HT1080 (cell line): ENCODE data around the gene SYNE1. TPM values are rescaled to one million over a fixed set of nuclear protein-coding genes. Genes with fewer than 3 reads are reported as not detected.

ENCODE experiments used
- DNase-seq: peaks from one replicate; pipeline ENCODE4 v3.0.0-alpha.2; 2015; ENCODE audit warnings: low read depth
- total RNA-seq: library from RNA; depleted of rRNA; stranded (reverse); fragments of >200 nt; shearing (Covaris generic); gene quantifications from 2 replicates; pipeline ENCODE4 v1.2.3, GENCODE V29; 2014

Gene SYNE1
- total RNA-seq, 1 experiment from 2014 or later, result 20.8 TPM

DNA sequence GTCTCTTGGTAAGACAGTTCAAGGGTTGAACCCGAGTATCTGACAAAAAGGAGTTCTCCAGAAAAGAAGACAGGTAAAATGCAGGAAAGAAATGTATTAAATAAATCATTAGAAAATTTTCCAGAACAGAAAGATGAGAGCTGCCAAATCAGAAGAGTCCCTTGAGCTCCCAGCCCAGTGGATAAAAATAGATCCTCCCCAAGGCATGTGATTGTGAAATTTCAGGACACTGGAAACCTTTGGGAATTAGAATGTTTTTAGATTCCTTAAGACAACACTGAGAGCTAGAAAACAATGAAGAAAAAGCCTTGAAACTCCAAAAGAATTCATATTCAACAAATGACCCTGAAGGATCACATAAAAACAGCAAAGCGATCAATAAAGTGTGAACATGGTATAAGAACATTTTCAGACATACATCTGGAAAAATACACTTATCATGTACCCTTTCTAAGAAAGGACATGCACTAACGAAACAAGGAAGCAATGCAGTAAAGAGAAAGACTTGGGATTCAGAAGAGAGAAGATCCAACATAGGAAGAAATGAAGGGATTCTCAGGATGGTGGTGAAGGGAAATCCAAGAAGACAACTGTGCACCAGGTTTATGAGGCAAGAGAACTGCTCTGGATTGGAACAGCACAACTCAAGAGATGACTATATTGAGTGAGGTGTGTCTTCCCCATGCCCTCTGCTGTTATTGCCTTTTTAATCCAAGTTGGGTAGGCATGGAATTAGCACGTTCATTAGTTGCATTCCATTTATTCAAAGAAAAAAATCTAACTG lies 390.4 kb downstream of the SYNE1 start:
- DNase-seq, result no peak

DNA sequence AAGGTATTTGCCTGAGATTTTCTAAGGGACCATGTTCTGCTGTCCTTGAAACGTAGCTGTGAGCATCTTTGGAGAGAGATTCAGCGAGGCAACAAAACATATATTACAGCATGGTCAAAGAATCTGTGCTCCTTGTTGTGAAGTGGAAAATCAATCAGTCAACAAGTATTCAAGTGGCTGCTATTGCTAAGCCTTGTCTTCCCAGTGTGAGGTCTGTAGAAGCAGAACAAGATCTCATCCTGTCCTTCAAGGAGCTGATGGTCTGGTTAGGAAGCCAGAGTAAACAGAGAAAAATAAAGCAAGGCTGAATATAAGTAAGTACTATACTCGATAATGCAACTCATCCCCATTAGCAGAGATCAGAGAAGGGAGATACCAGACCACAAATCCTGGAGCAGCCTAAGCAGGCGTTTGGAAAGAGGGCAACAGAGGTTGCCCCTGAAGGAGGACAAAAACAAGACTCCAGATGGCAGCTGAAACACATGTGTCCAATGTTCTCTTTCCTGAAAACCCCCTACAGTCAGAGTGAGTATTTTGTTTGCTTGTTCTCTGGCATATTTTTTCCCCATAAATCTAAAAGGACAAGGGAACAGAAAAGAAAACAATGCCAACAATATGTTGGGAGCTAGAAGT lies 392.0 kb downstream of the SYNE1 start:
- DNase-seq, result no peak

DNA sequence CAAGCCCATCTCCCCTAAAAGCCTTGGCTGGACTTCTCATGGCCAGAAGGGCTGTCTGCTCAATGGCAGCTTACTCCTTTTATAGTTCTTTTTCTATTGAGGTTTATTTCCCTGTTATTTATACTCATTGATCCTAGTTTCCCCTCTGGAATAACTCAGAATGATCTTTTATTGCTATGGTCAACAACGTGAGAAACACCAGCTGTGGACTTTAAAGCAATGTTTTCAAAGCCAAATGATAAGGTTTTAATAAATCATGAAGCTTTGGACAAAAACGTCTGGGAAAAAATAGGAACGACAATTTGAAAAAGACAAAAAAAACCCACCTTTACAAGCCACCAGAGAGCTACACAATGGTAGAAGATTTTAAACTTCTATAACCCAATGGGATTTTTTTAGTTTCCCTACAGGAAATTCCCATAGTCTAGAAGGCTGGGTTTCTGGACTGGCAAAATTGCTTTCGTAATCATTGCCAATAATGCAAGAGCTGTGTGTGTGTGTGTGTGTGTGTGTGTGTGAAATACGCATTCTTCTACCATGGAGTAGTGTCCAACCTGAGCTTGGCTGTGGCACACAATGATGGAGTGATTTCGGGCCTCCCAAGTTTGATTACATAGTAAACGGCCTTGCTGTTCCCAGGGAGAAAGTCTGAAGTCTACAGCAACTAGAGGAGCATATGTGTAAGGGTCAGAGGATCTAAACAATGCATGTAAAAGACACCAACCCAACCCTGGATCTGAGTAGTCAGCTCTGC lies 396.0 kb downstream of the SYNE1 start:
- DNase-seq, result no peak

DNA sequence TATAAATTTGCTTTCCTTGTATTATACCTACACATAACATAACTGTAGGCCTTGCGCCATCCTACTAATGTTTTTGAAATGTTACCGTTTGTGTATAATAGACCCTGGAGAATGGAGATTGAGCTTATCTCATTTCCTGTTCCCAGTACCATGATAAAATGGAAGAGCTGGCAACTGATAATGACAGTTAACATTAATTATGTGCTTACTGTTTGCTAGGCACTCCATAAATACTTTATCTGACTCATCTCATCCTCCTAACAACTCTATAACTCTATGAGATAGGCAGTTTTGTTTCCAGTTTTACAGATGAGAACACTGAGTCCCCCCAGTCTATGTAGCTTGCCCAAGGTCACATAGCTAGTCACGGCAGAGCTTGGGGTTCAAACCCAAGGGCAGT lies 396.7 kb downstream of the SYNE1 start:
- DNase-seq, result no peak

DNA sequence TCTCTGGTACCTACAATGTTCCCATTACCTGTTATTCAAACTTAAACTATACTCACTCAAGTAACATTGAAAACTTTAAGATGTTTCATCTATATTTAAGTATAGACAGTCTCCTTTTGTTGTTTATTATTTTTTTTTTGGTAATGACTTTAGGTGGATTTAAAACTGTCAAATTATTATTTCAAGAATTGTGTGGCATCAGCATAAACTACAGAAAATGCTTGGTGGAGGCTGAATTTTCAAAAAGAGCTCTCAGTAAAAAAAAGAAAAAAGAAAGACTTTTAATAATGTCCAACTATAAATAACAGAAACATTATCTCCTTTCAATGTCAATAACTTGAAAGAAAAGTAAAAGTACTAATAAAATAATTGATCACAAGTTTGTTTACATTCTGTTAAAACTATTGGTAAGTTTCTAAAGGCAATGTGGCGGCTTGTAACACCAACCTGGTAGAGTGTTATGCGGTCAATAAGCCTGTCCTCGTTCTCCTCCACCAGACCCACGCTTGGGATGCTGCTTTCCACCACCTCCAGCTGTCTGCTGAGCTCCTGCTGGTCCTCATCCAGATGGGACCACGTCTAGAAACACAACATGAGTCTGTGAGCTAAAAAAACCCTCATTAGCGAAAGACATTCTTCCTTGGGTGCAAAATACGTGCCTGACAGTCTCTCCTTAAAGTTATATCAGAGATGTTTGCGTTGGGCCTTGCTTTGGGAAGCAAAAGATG lies 400.6 kb downstream of the SYNE1 start:
- DNase-seq, result no peak

DNA sequence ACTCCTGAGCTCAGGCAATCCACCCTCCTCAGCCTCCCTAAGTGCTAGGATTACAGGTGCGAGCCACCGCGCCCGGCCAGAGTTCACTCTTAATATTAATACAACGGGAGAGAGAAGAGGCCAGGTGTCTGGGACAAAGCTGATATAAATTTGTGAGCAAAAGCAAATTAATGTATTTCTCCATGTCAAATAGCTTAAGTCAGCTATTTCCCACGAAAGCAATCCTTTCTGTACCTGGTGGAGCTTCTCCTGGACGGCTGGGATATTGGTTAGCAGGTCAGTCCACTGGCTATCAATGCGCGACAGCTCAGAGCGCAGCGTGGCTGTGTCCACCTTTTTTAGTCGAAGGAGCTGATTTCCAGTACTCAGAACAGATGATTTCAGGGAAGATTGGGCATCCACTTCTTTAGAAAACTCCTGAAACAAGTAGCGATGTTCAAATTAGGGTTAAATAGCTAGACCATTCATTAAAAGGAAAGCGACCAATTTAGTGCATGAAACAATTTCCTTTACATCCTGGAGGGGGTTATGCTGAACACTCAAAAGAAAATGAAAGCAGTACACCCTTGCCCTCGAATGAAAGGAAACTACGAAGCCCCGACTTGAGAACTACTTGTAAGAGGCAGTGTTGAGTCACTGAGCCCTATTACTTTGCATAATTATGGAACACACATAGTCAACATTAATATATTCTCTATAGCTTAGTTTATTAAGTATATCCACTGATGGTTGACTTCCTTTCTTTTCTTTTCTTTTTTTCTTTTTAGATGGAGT lies 403.4 kb downstream of the SYNE1 start:
- no peak for DNase-seq

DNA sequence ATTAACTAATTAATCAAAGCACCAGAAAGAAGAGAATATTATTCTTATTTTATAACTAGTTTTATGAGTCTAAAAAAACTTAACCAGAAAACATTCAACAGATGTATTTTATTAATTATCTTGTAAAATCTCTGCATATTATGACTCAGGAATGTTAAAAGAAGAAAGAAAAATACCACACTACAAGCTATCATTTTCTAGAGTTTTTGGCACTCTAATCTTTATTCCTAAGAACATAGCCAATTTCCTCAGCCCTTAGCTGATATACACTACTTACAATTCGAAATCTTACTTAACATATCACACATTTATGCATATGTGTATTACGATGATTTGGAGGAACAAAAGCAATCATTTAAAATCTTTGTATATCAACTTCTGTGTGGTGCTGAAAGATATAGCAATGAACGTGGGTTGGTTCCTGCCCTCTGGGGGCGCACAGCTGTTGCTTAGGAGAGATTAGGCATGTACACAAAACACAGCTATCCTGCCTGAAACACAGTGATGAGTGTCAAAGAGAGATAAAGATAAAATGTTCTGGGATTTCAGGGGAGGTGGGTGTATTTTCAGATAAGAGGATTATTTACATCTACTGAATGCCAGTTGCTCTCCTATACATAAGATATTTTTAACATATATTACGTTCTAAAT lies 404.5 kb downstream of the SYNE1 start:
- DNase-seq, result no peak

DNA sequence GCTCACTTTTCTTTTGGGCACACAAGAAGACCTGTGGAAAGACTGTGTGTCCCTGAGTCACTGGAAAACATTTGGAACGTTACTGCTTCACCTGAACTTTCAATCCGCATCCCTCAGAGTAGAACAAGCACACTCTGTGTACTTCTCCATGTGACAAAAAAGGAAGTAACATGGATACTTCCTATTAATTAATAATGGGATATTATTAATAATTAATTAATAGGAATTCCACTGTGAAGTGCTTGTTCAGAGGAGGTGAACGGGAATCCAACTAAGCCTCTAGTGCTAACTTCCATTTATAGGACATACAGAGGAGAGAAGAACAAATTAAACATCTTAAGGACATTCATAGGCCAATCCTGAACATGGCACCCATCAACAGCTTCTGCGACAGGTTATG lies 407.8 kb downstream of the SYNE1 start:
- no peak for DNase-seq

DNA sequence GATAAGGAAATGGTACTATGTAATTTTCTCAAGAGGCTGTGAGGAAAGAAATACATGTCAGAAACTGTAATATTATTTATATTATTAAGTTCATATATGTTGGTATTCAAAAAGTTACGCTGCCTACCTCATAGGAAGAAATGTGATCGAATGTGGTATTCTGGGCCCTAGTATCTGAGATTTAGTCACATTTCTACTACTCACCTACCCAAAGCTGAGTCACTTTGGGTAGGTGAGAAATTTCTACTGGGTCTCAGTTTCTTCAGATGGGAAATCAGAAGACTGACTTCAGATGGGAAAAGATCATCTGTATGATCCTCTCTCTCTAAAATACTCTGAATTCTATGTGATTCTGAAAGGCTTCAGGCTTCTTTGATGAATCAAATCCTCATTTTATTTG lies 411.0 kb downstream of the SYNE1 start:
- DNase-seq, result no peak

DNA sequence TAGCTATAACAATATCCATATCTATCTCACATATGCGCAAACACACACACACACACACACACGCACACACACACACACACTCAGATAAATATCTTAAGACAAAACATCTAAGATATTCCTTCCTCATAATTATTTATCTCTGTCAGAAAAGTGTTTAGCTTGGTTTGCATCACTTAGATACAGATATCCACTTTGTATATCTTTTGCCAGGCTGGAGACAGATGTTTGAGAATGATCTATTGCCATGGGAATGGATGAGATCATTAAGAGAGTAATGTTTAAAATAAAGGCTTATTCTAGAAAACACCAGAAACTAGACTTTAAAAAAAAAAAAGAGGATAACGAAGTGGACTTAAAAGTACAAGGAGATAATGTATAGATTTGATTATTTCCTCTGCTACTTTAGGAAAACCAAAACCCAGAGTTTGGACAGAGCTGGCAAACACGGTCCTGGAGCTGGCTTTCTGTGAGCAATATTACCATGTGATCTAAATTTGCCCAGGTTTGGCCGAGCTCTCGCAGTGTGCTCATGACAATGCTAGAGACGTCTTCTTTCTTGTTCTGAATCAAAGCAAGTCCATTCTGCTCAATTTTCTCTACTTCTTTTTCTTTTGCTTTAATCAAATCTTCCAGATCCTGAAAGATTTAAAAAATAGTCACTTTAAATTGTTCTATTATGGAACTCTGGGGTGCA lies 411.8 kb downstream of the SYNE1 start:
- DNase-seq, result no peak

DNA sequence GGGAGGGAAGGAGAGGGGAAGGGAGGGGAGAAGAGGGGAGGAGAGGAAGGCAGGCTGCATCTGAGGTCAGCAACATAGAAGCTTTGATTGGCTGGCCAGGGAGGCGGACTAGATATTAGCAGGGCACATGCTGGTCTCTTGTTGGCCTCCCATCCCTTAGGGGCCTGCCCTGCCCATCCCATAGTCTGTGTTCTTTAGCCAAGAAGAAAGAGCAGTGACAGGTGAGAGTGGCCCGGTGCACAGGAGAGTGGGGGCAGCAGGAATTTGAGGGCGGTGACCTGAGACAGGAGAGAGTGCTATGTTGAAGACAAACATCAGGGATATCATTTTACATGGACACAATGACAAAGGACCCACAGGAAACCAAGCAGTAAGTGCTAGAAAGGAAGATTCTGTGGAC lies 413.5 kb downstream of the SYNE1 start:
- DNase-seq, result no peak

DNA sequence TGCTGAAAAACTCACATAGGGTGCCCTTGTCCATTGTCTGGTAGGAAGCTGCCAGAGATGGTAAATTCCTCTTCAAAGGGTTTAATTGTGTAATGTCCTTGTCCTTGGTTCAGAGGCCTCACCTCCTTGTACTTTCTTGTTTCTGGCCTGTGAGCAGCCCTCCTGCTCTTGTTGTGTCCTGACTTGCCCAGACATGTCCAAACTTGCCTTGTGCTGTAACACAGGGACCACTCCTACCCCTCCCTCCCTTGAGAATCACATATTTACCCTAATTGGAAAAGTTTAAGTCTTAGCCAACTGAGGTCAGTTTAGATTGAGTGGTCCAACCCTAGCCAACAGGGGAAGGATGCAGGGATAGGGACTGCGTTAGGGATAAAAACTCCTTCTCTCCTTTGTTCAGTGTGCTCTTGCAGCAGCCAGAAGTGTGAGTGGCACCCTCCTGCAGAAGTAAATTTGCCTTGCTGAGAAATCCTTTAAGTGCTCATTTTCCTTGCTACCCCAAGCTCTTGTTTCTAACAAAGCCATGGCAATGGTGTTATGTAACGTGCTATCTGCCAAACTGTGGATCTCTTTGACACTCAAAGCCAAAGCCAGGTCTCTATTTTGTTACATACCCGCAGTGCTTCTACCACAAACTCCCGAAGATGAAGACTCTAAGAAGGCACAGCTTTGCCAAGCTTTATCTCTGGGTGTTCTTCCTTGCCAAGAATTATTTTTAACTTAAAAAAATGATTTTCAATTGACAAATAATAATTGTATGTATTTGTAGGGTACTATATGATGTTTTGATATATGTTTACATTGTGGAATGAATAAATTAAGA lies 415.1 kb downstream of the SYNE1 start:
- no peak for DNase-seq

DNA sequence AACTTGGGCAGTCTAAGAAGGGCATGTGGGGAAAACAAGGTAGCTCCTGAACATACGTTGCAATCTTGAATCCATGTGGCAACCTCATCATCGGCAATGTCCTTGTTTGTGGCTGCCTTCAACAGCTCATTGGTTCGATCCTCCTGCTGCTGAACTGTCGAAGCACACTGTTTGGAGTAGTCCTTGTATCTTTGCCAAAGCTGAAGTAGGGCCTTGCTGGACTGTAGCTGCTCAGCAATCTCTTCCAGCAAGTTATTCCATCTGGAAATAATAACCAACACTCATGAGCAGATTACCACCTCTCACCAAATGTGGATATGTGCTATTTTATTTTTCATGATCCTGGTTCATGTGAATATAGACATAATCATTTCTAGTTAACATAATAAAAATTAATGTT lies 416.4 kb downstream of the SYNE1 start:
- no peak for DNase-seq

DNA sequence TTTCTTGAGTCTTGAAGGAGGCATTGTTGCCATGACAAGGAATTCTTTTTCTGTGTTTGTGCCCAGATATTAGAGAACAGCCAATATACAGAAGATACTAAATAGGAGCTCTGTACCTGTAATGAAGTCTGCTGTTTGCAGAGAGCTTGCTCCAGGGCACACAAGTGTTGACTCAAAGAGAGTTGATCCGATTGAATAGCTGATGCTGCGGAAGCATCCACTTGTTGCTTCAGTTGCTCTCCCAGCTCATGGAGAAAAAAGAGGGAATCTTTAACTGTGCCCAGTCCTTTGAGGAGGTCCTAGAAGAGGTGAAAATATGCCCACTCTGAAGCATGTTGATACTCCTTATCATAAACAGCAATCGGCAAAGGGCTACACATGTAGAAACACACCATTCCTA lies 418.3 kb downstream of the SYNE1 start:
- DNase-seq, result no peak

DNA sequence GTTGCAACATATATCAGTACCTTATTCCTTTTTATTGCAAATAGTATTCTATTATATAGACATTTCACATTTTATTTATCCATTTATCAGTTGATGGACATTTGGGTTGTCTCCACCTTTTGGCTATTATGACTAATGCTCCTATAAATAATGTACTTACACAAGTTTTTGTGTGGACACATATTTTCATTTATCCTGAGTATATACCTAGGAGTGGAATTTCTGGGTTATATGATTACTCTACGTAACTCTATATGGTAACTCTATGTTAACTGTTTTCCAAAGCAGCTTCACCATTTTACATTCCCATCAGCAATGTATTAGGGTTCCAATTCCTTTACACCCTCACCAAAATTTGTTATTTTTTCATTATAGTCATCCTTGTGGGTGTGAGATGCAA lies 424.7 kb downstream of the SYNE1 start:
- no peak for DNase-seq

DNA sequence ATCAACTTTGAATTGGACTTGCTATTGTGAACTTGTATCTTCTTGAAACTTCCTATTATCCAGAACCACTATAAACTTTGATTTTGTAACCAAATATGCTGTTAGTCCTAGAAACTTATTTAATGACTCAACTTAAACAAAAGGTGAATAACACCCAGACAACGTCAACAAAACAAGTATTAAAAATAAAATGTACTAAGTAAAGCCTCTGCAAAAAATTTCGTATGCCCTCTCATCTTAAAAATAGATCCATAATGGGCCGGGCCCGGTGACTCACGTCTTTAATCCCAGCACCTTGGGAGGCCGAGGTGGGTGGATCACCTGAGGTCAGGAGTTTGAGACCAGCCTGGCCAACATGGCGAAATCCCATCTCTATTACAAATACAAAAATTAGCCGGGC lies 428.0 kb downstream of the SYNE1 start:
- no peak for DNase-seq

DNA sequence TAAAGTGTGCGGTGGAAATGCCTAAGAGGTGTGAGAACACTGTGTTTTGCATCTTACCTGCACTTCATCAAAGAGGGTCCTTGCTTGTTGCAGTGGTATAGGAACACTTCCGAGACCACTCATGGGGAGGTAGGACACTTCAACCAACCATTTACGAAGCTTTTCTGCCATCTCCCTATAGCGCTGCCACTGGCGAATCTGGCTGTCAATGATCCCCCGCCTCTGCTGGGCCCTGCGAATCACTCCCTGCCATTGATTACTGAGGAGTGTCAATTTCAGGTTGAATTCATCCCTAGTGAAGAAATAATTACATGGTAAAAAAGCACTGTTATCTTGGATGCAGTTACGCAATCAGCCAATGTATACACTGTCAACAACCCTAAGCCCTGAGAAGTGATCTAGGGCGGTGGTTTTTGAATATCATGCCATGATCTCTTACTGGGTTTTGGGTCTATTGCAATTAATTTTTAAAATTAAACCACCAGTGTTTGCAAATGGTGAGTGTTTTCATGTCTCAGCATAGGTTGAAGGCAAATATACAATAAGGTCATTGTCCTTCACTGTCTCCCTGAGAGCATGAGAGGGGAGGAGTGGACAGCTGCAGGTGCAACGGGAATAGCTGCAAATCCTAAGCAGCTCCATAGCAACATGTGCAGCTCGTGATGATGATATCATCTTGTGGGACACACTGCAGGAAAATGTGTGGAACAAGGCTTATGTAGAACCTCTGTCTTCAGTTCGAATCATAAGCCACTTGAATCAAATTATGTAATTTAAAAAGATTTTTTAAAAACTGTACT lies 429.0 kb downstream of the SYNE1 start:
- no peak for DNase-seq
